Fibroblast of mammary gland (primary cell): ENCODE data around the gene SCP2.

ENCODE experiments used
- DNase-seq: peaks from one replicate; pipeline ENCODE4 v3.0.0-alpha.2; 2010; ENCODE audit warnings: low read depth
- H3K4me3 ChIP-seq: 2 replicates; pipeline ENCODE4 v1.5.1; 2011; ENCODE audit warnings: low read depth, mild to moderate bottlenecking, low read length, moderate library complexity; ENCODE audit not compliant: control insufficient read depth
- CTCF ChIP-seq: conservative IDR thresholded peaks from 2 replicates; pipeline ENCODE4 v1.5.1; 2011; ENCODE audit warnings: low read depth, low read length, inconsistent platforms; ENCODE audit not compliant: control insufficient read depth, insufficient read depth

The SCP2 gene

DNA sequence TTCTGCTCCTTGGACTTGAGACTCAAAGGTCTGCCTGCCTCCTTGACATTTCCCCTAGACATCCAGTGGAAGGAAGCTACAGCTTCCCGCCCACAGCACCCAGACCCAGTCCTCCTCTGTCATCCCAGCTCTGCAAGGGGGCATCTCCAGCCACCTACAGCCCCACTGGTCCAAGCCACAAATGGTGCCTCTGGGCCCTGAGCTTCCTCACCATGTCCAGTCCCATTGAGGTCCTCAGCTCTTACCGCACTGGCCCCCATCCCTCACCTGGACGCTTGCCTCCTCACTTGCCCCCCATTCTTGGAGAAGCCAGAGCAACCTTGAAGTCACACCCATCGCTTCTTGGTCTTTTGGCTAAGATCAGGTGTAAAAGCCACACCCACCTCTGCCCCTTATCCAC, 148.1 kb downstream of the SCP2 start:
- TF ChIP-seq CTCF = no peak
- H3K4me3 ChIP-seq = no peak overlapping the region
- DNase-seq = no peak

GRCh38 chr1:53075761-53076163, 148.7 kb downstream of the SCP2 start:
- no peak overlapping the region for H3K4me3 ChIP-seq
- TF ChIP-seq CTCF = no peak
- DNase-seq = no peak

GRCh38 chr1:53076165-53076564, 149.1 kb downstream of the SCP2 start:
- no peak for DNase-seq
- H3K4me3 ChIP-seq = no peak overlapping the region
- no peak for TF ChIP-seq CTCF

- TF ChIP-seq CTCF = no peak
- DNase-seq = no peak
- no peak overlapping the region for H3K4me3 ChIP-seq
These were observed 149.9 kb downstream of the SCP2 start for GRCh38 chr1:53076721-53077598.

- DNase-seq = no peak
- no peak for TF ChIP-seq CTCF
- no peak overlapping the region for H3K4me3 ChIP-seq
These were observed 150.5 kb downstream of the SCP2 start for GRCh38 chr1:53077599-53077965.

- DNase-seq = no peak
- TF ChIP-seq CTCF = no peak
- no peak overlapping the region for H3K4me3 ChIP-seq
These were observed 151.4 kb downstream of the SCP2 start for GRCh38 chr1:53078333-53079101.
